ENCODE data around the gene KLK14.

DNA sequence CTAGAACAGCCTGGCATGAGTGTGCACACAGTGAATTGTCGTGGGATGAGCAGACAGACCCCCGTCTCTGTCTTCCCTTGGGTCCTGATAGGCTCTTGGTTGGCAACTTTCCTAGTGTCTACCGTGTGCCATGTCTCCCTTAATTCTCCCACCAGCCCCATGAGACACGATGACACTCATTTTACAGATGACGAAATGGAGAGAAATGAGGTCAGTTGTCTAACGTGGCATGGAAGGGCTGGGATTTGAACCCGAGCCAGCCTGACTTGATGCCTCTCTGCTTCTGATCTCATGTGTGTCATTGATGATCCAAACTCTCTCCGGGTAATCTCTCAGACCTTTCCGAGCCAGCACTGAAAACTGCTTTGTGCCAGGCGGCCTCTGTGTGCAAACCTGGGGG, 8.4 kb upstream of the KLK14 start:
- TF ChIP-seq, protein P1, sequence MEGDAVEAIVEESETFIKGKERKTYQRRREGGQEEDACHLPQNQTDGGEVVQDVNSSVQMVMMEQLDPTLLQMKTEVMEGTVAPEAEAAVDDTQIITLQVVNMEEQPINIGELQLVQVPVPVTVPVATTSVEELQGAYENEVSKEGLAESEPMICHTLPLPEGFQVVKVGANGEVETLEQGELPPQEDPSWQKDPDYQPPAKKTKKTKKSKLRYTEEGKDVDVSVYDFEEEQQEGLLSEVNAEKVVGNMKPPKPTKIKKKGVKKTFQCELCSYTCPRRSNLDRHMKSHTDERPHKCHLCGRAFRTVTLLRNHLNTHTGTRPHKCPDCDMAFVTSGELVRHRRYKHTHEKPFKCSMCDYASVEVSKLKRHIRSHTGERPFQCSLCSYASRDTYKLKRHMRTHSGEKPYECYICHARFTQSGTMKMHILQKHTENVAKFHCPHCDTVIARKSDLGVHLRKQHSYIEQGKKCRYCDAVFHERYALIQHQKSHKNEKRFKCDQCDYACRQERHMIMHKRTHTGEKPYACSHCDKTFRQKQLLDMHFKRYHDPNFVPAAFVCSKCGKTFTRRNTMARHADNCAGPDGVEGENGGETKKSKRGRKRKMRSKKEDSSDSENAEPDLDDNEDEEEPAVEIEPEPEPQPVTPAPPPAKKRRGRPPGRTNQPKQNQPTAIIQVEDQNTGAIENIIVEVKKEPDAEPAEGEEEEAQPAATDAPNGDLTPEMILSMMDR (IDR thresholded peaks at IDR 0.05) = no peak
- TF ChIP-seq POLR2AphosphoS5 (IDR thresholded peaks at IDR 0.05) (no peak), POLR2A (IDR thresholded peaks at IDR 0.05) (no peak), EP300 (IDR thresholded peaks at IDR 0.05; ENCODE audit: low read depth) (no peak)
